ENCODE data around the gene DHRS13. TPM values are rescaled to one million over a fixed set of nuclear protein-coding genes. Genes with fewer than 3 reads are reported as not detected.

DHRS13 gene
- total and polyA plus RNA-seq, 2 donors (not counting 3 experiments of a cell fraction or from before 2014, with no cell fraction given) = 7.2 to 9.3 TPM

DNA sequence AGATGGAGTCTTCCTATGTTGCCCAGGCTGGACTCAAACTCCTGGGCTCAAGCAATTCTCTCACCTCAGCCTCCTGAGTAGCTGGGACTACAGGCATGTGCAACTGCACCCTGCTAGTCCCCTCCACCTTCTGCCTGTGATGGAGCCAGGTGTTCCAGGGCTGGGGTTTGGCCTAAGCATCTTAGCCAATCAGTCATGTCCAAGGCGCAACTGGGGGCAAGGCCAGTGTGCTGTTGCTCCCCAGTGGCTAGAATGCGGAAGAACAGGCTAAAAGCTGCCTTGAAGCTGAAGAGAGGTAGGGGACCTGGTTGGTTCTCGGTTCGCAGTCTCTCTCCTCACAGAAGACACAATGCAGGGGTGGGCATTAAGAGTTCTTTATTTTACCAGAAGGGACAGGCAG lies 23.9 kb downstream of the DHRS13 start:
- no peak overlapping the region for H3K27ac ChIP-seq (ENCODE audit: insufficient read depth, low read depth, low read length)
- H3K9me3 ChIP-seq (replicated peaks; ENCODE audit: control insufficient read depth, insufficient read depth, low read length) = no peaks in the 10 kb centered on the region
- H3K4me2 ChIP-seq (ENCODE audit: insufficient read depth, low read length) = no peak overlapping the region
- FAIRE-seq (no peak), DNase-seq (ENCODE audit: low read depth, low spot score) (peak; percentile 33)
- H3K9ac ChIP-seq (replicated peaks; ENCODE audit: extremely low read depth, insufficient read depth, low read length) = no peak overlapping the region
- CTCF ChIA-PET = interaction anchor here (0.8 to 3.0 kb wide), 11 partner anchors 9 to 152 kb away, joined by 4 to 47 read pairs (median 9); partner anchors contain the start of genes NEK8 and TLCD1
- H3K4me1 ChIP-seq (ENCODE audit: control insufficient read depth, extremely low read depth, insufficient read depth, low read length) = no peaks in the 10 kb centered on the region
- POLR2A ChIA-PET = no interaction called here
- TF ChIP-seq EZH2 (IDR thresholded peaks at IDR 0.05; ENCODE audit: borderline replicate concordance, low read depth, low read length, severe bottlenecking) = no peak
- TF ChIP-seq, protein P1, sequence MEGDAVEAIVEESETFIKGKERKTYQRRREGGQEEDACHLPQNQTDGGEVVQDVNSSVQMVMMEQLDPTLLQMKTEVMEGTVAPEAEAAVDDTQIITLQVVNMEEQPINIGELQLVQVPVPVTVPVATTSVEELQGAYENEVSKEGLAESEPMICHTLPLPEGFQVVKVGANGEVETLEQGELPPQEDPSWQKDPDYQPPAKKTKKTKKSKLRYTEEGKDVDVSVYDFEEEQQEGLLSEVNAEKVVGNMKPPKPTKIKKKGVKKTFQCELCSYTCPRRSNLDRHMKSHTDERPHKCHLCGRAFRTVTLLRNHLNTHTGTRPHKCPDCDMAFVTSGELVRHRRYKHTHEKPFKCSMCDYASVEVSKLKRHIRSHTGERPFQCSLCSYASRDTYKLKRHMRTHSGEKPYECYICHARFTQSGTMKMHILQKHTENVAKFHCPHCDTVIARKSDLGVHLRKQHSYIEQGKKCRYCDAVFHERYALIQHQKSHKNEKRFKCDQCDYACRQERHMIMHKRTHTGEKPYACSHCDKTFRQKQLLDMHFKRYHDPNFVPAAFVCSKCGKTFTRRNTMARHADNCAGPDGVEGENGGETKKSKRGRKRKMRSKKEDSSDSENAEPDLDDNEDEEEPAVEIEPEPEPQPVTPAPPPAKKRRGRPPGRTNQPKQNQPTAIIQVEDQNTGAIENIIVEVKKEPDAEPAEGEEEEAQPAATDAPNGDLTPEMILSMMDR (IDR thresholded peaks at IDR 0.05; ENCODE audit: extremely low read depth in 1 of 2, insufficient read depth in 1 of 2, low read depth in 1 of 2, low read length in 2 of 2) = peak; percentile 10 to 47
- no peaks in the 10 kb centered on the region for H3K79me2 ChIP-seq (ENCODE audit: control insufficient read depth, insufficient read depth, low read length)
- peaks cover 11 to 43% of the 10 kb centered on the region in 2 experiments for H3K36me3 ChIP-seq (ENCODE audit: control insufficient read depth in 2 of 2, extremely low read depth in 1 of 2, insufficient read depth in 2 of 2, low read length in 2 of 2)
- intact Hi-C loops (cut with micrococcal nuclease) (loop anchor here (1.0 to 2.0 kb wide), 2 partner anchors 14 to 152 kb away; no protein-coding TSS in a partner anchor), dilution Hi-C loops (cut with MboI; ENCODE audit: extremely low pct_ligation_motif_present, low sequenced_read_pairs) (no loop called here)
- H3K27me3 ChIP-seq (ENCODE audit: control insufficient read depth in 2 of 2, insufficient read depth in 2 of 2, low read length in 2 of 2) = no peaks in the 10 kb centered on the region
- no peak overlapping the region for H2AFZ ChIP-seq (ENCODE audit: low read depth, low read length)
- no peaks in the 10 kb centered on the region for H3K9me1 ChIP-seq (replicated peaks; ENCODE audit: control insufficient read depth, extremely low read depth, insufficient read depth, low read length)
- H4K20me1 ChIP-seq (replicated peaks; ENCODE audit: control insufficient read depth, extremely low read depth, insufficient read depth, low read length) = no peaks in the 10 kb centered on the region
- no TSS peak for BruUV-seq (replicated peaks)
- H3K4me3 ChIP-seq (replicated peaks in 1 of 3; ENCODE audit: insufficient read depth in 1 of 3, low read depth in 1 of 3, low read length in 3 of 3) = no peak overlapping the region

- no peaks in the 10 kb centered on the region for H3K9me1 ChIP-seq (replicated peaks; ENCODE audit: control insufficient read depth, extremely low read depth, insufficient read depth, low read length)
- H3K9me3 ChIP-seq (replicated peaks; ENCODE audit: control insufficient read depth, insufficient read depth, low read length) = no peaks in the 10 kb centered on the region
- ChIA-PET CTCF (interaction anchor here (1.2 to 3.0 kb wide), 10 partner anchors 8 to 151 kb away, joined by 6 to 47 read pairs (median 10); partner anchors contain the start of genes NEK8 and TLCD1), POLR2A (no interaction called here)
- no peaks in the 10 kb centered on the region for H3K4me1 ChIP-seq (ENCODE audit: control insufficient read depth, extremely low read depth, insufficient read depth, low read length)
- TF ChIP-seq FOS (IDR thresholded peaks at IDR 0.05; ENCODE audit: borderline replicate concordance, insufficient read depth, low read length) (no peak), GATA2 (IDR thresholded peaks at IDR 0.05; ENCODE audit: insufficient read depth, insufficient read length, low read depth, low read length) (no peak), POLR2A (IDR thresholded peaks at IDR 0.05; ENCODE audit: low read depth, low read length) (no peak), POLR2AphosphoS5 (IDR thresholded peaks at IDR 0.05; ENCODE audit: insufficient read depth, low read depth, low read length) (no peak), MYC (IDR thresholded peaks at IDR 0.05; ENCODE audit: low read depth, low read length) (no peak), JUN (IDR thresholded peaks at IDR 0.05; ENCODE audit: borderline replicate concordance, insufficient read depth, insufficient read length, low read depth) (no peak), EZH2 (IDR thresholded peaks at IDR 0.05; ENCODE audit: borderline replicate concordance, low read depth, low read length, severe bottlenecking) (no peak)
- TF ChIP-seq, protein P2, sequence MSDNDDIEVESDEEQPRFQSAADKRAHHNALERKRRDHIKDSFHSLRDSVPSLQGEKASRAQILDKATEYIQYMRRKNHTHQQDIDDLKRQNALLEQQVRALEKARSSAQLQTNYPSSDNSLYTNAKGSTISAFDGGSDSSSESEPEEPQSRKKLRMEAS (IDR thresholded peaks at IDR 0.05; ENCODE audit: insufficient read depth, insufficient read length) = no peak
- TF ChIP-seq, protein P1 (IDR thresholded peaks at IDR 0.05; ENCODE audit: extremely low read depth in 1 of 2, insufficient read depth in 1 of 2, low read depth in 1 of 2, low read length in 2 of 2) = no peak
- no peaks in the 10 kb centered on the region for H4K20me1 ChIP-seq (replicated peaks; ENCODE audit: control insufficient read depth, extremely low read depth, insufficient read depth, low read length)
- no peak overlapping the region for H3K4me2 ChIP-seq (ENCODE audit: insufficient read depth, low read length)
- no peaks in the 10 kb centered on the region for H3K79me2 ChIP-seq (ENCODE audit: control insufficient read depth, insufficient read depth, low read length)
- no peak overlapping the region for H3K4me3 ChIP-seq (replicated peaks in 1 of 3; ENCODE audit: insufficient read depth in 1 of 3, low read depth in 1 of 3, low read length in 3 of 3)
- FAIRE-seq (no peak), DNase-seq (ENCODE audit: low read depth, low spot score) (no peak)
- peaks cover 11 to 39% of the 10 kb centered on the region in 2 experiments for H3K36me3 ChIP-seq (ENCODE audit: control insufficient read depth in 2 of 2, extremely low read depth in 1 of 2, insufficient read depth in 2 of 2, low read length in 2 of 2)
- intact Hi-C loops (cut with micrococcal nuclease) = loop anchor here (2.0 kb wide), 1 partner anchor 14 kb away; no protein-coding TSS in a partner anchor
- BruUV-seq (replicated peaks) = no TSS peak
- dilution Hi-C loops (cut with MboI; ENCODE audit: extremely low pct_ligation_motif_present, low sequenced_read_pairs) = no loop called here
- no peak overlapping the region for H2AFZ ChIP-seq (ENCODE audit: low read depth, low read length)
- no peak overlapping the region for H3K9ac ChIP-seq (replicated peaks; ENCODE audit: extremely low read depth, insufficient read depth, low read length)
- no peaks in the 10 kb centered on the region for H3K27me3 ChIP-seq (ENCODE audit: control insufficient read depth in 2 of 2, insufficient read depth in 2 of 2, low read length in 2 of 2)
- no peak overlapping the region for H3K27ac ChIP-seq (ENCODE audit: insufficient read depth, low read depth, low read length)
These were observed 24.5 kb downstream of the DHRS13 start for GRCh38 chr17:28878158-28878910.

Measured in endothelial cell of umbilical vein (primary cell).